Measurements from ENCODE around the gene CPNE5. TPM values are rescaled to one million over a fixed set of nuclear protein-coding genes. Genes with fewer than 3 reads are reported as not detected.

CPNE5 gene
- polyA plus RNA-seq, 2 of the 4 experiments (the other 2 are of a cell fraction): 0.03 to 0.13 TPM

- no peak overlapping the region for H3K27ac ChIP-seq
- H3K4me1 ChIP-seq: 0 out of 3 replicates have a peak, but pooled peaks cover 3% of the 10 kb centered on the region
- DNase-seq (ENCODE audit: low read depth in 1 of 2, low spot score in 1 of 2) (no peak), ATAC-seq (no peak), FAIRE-seq (no peak)
- CTCF ChIA-PET: interaction anchor here (1.0 to 2.7 kb wide), 4 partner anchors 11 to 98 kb away, joined by 3 to 14 read pairs (median 6); no protein-coding TSS in a partner anchor
- H3K4me3 ChIP-seq: no peak overlapping the region
- TF ChIP-seq KDM5A (IDR thresholded peaks at IDR 0.05) (no peak), TP53 (CRISPR knock-in tag; IDR thresholded peaks at IDR 0.05) (no peak), CTCF (IDR thresholded peaks at IDR 0.05) (no peak), KDM1A (IDR thresholded peaks at IDR 0.05; ENCODE audit: low read depth) (no peak), ZFP36 (IDR thresholded peaks at IDR 0.05; ENCODE audit: borderline replicate concordance, partially characterized antibody) (no peak), HDAC2 (IDR thresholded peaks at IDR 0.05) (no peak), MAZ (IDR thresholded peaks at IDR 0.05; ENCODE audit: borderline replicate concordance, low read depth, low read length) (no peak), CHD4 (IDR thresholded peaks at IDR 0.05; ENCODE audit: borderline replicate concordance) (no peak), PBX3 (IDR thresholded peaks at IDR 0.05) (no peak), JUN (IDR thresholded peaks at IDR 0.05) (no peak), ZSCAN20 (CRISPR knock-in tag; IDR thresholded peaks at IDR 0.05) (no peak), FOSB (CRISPR knock-in tag; IDR thresholded peaks at IDR 0.05) (no peak), RNF2 (IDR thresholded peaks at IDR 0.05; ENCODE audit: borderline replicate concordance, low read depth) (no peak), ATOH8 (CRISPR knock-in tag; IDR thresholded peaks at IDR 0.05; ENCODE audit: low read depth) (no peak), USF2 (IDR thresholded peaks at IDR 0.05) (no peak), JUNB (IDR thresholded peaks at IDR 0.05) (no peak), CHD2 (IDR thresholded peaks at IDR 0.05; ENCODE audit: low read length, partially characterized antibody) (no peak), POLR2AphosphoS2 (conservative IDR thresholded peaks at IDR 0.05; ENCODE audit: low read length) (no peak)
- POLR2A ChIA-PET: no interaction called here
- H3K9me3 ChIP-seq: no peaks in the 10 kb centered on the region
- H3K4me2 ChIP-seq: no peak overlapping the region
- 65% methylated on average over 6 of the region's 8 CpGs for WGBS (ENCODE audit: missing lambda C conversion rate)
Measured at GRCh38 chr6:36713846-36714245, 125.4 kb downstream of the CPNE5 start.

- DNase-seq (ENCODE audit: low read depth in 1 of 2, low spot score in 1 of 2) (no peak), ATAC-seq (no peak), FAIRE-seq (no peak)
- Histone ChIP-seq H3K4me2 (no peak overlapping the region), H3K9me3 (no peaks in the 10 kb centered on the region), H3K4me3 (no peak overlapping the region), H3K4me1 (0 out of 3 replicates have a peak, but pooled peaks cover 3% of the 10 kb centered on the region), H3K27ac (no peak overlapping the region)
- POLR2A ChIA-PET: no interaction called here
- CTCF ChIA-PET: interaction anchor here (1.0 to 3.3 kb wide), 2 partner anchors 11 to 97 kb away, joined by 3 to 12 read pairs; no protein-coding TSS in a partner anchor
- TF ChIP-seq PHF8 (IDR thresholded peaks at IDR 0.05; ENCODE audit: borderline replicate concordance, low read depth): no peak
- no peak for TF ChIP-seq NPAS2 (CRISPR knock-in tag; IDR thresholded peaks at IDR 0.05; ENCODE audit: borderline replicate concordance)
- TF ChIP-seq CBX2 (IDR thresholded peaks at IDR 0.05; ENCODE audit: borderline replicate concordance, low read depth): no peak
- no peak for TF ChIP-seq ZSCAN20 (CRISPR knock-in tag; IDR thresholded peaks at IDR 0.05)
- TF ChIP-seq EP300 (IDR thresholded peaks at IDR 0.05): no peak
- TF ChIP-seq MAX (IDR thresholded peaks at IDR 0.05): no peak
- no peak for TF ChIP-seq MAZ (IDR thresholded peaks at IDR 0.05; ENCODE audit: borderline replicate concordance, low read depth, low read length)
- no peak for TF ChIP-seq REST (IDR thresholded peaks at IDR 0.05)
- TF ChIP-seq EHMT2 (IDR thresholded peaks at IDR 0.05; ENCODE audit: low read depth): no peak
- TF ChIP-seq CEBPB (IDR thresholded peaks at IDR 0.05): no peak
- no peak for TF ChIP-seq EHF (CRISPR knock-in tag; IDR thresholded peaks at IDR 0.05)
- TF ChIP-seq FOSB (CRISPR knock-in tag; IDR thresholded peaks at IDR 0.05): no peak
- TF ChIP-seq HOXB5 (CRISPR knock-in tag; IDR thresholded peaks at IDR 0.05): no peak
- TF ChIP-seq ZFP36 (IDR thresholded peaks at IDR 0.05; ENCODE audit: borderline replicate concordance, partially characterized antibody): no peak
- TF ChIP-seq SREBF2 (IDR thresholded peaks at IDR 0.05): no peak
- TF ChIP-seq MAFK (IDR thresholded peaks at IDR 0.05; ENCODE audit: partially characterized antibody): no peak
- 94% methylated on average over 4 of the region's 4 CpGs for WGBS (ENCODE audit: missing lambda C conversion rate)
Measured at GRCh38 chr6:36712816-36713215, 126.4 kb downstream of the CPNE5 start.
